Umbilical cord (tissue), 2 donors: ENCODE data around the gene DGKI. TPM values are rescaled to one million over a fixed set of nuclear protein-coding genes. Genes with fewer than 3 reads are reported as not detected.

Source experiments
- DNase-seq: peaks from one replicate; pipeline ENCODE4 v3.0.0-alpha.2; 2015; ENCODE audit warnings: low spot score
- total RNA-seq: library from RNA; depleted of rRNA; stranded (reverse); fragments of >200 nt; gene quantifications from one replicate; pipeline ENCODE4 v1.2.3, GENCODE V29; 2014; ENCODE audit warnings: low replicate concordance; ENCODE audit not compliant: insufficient read depth

Gene DGKI
- total RNA-seq, 1 donor from 2014 or later, result 76.1 TPM

GRCh38 chr7:137418841-137419240, 427.9 kb downstream of the DGKI start:
- DNase-seq, result no peak

- peak; percentile 2 for DNase-seq
These were observed 429.3 kb downstream of the DGKI start for GRCh38 chr7:137417464-137417863.

DNA sequence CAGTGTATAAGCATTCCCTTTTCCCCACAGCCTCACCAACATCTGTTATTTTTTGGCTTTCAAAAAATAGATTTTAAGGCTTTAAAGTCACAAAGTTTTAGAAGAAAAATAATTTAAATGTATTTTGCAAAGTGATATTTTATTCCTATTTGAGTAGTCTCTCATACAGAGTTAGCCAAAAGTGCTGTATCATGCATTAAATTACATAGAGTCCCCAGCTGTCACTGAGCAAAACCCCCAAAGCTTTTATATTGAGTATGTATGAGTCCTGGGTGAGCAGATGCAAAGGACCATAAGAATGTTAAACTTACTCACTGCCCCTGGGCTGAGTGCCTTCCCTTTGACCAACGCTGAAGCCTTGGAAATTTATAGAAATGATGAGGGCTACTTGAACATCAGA, 432.9 kb downstream of the DGKI start:
- no peak for DNase-seq

- DNase-seq, result no peak
These were observed 435.3 kb downstream of the DGKI start for GRCh38 chr7:137411446-137411845.

DNA sequence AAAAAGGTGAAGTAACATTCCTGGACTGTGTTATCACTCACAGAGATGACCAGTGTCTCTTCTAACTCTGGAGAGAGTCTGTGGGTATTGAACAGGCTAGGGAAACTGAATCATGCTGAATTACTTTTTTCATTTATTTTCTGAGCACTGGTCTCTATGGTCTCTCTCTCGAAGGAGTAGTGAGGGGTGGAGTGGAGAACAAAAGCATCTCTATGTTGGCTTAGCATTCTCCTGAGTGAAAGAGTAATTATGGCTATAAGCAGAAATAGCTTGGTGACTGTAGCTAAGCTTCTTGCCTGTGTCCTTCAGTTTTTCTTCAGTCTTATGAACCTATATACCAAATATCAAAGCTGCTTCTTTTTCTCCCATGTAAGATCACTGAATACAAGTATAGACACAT, 438.6 kb downstream of the DGKI start:
- no peak for DNase-seq

- DNase-seq, result no peak
These were observed 439.7 kb downstream of the DGKI start for GRCh38 chr7:137407078-137407477.

- no peak for DNase-seq
These were observed 442.0 kb downstream of the DGKI start for GRCh38 chr7:137404660-137405317.

DNA sequence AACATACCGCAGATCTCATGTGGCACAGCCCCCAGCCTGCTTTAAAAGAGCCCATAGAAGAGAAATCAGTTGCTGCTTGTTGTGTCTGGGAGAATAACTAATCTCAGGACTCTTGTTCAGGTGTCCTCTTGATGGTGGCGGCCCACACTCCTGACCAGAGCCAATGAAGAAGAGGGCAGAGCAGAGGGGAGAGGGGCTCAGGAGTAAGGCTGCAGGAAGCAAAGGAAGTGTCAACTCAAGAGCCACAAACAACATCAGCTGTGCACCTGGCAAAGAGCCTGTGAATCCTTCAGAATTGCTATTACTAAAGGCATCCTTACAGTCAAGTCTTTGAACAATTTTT, 443.4 kb downstream of the DGKI start:
- DNase-seq, result no peak

DNA sequence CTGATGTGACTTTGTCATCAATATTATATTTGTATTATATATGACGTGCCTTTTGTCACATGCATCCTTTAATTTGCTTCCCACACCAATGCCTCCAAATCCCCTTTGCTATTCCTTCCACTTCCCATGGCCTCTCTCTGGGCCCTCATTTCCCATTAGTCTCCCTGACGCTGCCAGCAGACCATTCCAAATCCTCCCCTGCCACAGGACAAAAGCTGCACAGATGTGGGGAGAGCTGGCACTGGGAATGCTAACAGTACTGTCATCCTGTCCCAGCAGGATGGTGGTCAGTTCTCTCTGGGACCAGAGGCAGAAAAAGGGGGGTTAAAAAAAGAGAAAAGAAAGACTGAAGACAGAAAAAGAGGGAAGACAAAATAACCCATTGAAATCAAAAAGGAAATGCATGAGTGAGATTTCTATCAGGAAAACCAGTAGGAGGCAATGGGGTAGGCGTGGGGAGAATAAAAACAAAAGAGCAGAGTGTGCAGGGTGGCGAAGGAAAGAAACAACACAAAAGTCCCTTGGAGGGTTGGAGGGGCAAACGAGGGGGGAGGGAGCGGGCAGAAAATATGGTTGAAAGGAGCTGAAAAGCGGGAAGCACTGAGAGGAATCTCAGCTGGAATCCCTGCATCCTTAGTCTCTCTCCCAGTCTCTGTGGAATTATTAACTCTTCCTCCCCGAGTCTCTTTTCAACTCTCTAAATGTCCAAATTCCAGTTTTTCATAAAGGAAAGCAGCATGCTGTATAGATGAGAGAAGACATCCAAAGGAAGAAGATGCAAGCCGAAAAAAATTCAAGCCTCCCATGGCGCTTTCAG, 444.0 kb downstream of the DGKI start:
- no peak for DNase-seq

- DNase-seq, result no peak
These were observed 446.6 kb downstream of the DGKI start for GRCh38 chr7:137399827-137400823.

DNA sequence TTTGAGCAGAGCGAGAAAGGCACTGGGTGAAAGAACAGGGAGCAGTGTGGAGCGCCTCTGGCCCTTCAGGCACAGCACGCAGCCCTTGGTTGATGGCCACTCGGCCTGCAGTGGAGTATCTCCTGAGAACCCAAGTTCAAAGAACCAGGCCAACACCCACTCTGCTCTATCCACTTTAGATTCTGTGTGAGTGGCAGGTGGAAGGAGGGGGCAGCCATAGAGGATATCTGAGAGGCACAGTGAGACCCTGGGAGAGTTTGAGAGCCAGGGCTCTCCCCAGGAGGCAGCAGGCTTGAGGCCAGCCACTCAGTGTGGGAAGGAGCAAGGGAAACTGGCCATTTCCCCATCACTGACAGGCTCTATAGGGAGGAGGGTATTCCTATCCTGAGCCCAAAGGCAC, 450.7 kb downstream of the DGKI start:
- no peak for DNase-seq

DNA sequence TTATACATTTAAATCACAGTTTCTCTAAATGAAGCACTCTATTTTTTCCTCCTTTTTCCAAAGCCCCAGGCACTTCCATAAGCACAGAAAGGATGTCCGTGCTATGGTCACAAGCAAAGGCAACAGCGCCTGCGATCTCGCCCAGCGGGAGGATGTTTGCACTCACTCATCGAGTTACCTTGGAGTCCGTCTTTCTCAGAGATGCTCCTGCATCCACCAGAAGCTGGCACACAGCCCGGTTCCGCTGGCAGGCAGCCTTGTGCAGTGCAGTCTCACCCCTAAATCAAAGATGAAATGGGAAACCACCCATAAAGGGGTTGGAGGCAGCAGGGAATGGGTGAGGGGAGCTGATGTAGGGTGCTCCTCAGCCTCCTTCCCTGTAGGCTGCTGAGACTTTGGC, 451.4 kb downstream of the DGKI start:
- DNase-seq, result no peak

GRCh38 chr7:137393570-137393969, 453.2 kb downstream of the DGKI start:
- DNase-seq, result no peak

DNA sequence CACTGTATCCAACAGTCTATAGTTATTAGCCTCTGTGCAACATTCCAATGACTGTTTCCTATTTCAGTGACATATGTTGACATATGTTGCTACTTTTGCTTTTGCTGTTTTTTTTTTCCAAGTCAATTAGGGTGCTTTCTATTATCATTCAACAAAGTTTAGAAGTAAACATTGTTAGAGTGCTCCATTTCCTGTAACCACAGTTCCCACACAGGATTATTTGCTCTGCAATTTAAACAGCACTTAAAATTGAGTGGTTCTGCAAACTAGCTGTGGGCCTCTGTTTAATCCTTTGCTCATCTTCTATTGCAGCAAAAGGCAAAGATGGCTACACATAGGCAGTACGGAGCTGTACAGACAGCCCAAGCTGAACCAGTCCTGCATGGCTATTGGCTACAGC, 456.7 kb downstream of the DGKI start:
- no peak for DNase-seq

DNA sequence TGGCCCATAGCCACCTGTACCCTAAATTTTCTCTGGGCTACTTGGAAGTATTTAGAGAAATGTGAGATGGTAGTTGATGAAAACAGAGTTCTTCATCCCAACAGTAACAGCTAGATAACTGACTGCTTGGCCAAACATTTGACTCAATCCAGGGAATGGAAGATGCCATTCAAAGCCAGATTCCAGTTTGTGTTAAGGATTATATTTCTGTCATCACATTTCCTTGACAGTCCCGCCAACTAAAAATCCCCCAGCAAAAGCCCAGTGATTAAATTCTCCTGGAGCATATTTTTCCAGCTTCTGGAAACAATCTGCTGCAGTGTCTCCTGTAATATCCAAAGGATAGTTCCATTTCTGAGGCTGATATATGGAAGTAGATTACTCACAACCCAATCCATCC, 457.9 kb downstream of the DGKI start:
- DNase-seq, result peak; percentile 65

DNA sequence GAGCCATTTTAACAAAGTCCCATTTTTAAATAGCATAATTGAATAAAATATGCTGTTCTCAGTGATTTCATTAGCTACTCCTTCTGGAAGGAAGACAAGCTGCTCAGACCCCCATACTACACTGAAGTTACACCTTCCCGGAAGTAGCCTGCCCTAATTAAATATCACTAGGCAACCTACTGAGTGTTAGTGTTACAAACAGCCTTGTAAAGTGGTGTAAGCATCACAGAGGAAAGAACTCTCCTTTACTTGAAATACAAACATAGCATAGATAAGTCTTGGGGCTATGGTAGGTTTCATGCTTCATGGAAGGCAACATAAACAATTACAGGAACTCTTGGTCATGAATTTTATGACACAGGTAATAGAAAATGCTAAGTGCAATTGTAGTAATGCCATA, 459.8 kb downstream of the DGKI start:
- DNase-seq, result no peak

DNA sequence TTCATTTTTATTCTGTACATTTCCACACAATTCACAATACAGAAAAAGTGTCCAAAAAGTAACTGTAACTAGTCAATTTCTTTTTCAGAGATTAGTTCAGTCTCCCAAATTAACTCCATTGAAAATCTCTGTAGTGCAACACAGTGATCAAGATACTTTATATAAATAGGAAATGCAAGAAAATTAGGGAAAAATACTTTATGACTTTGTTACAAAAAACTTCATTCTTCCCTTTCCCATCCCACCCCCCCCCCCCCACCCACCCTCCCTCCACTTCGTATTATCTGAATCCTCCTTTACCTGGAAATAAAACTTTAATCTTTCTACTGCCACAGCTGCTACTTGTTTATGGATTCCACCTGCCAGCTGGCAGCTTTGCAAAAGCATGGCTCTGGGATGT, 465.7 kb downstream of the DGKI start:
- DNase-seq, result no peak

- DNase-seq, result peak; percentile 44
These were observed 473.3 kb downstream of the DGKI start for GRCh38 chr7:137373507-137373906.

DNA sequence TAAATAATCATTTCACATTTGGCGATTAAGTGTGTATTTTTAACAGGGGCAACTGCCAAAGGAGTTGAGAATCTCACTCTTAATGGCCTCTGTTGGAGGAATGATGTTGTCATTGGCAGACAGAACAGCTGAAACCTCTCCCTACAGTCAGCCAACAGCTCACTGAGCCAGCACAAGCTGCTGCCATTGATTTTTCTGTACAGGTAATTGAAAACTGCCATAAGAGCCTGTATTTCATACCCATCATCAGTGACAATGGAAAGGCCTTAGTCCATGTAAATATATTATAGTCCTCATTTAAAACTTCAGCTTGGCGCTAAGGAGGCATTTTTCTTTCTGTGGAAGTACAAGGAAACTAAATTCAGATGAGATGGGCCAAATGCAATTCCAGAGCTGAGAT, 475.2 kb downstream of the DGKI start:
- DNase-seq, result no peak

DNA sequence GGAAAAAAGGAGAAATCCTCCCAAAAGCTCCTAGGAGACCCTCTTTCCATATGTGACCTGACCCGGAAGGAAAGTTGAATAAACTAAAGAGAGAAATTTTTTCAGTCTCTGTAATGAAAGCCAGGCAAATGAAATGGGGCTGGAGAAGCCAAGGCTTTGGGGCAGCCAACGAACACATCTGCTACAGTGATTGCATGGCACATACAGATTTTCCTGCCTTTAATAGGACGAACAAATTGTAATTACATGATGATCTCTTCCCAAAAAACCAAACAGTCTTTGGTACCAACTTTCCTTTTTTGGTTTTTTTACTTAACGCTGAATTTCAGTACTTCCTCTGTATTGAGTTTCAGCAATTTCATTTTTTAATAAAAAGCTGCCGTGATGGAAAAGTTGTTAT, 479.8 kb downstream of the DGKI start:
- no peak for DNase-seq

GRCh38 chr7:137363683-137364082, 483.1 kb downstream of the DGKI start:
- no peak for DNase-seq

GRCh38 chr7:137360087-137360679, 486.6 kb downstream of the DGKI start:
- DNase-seq, result no peak
